Stimulated activated CD8-positive, alpha-beta memory T cell treated with anti-CD3 and anti-CD28 coated beads, Interleukin-12 subunit alpha, Interleukin-12 subunit beta, amount 100 ng/mL, for 1 hour (primary cell): Measurements from ENCODE around the gene SLIT3.

Experiments used
- DNase-seq: peaks from one replicate; pipeline ENCODE4 v3.0.0-alpha.2; 2020; ENCODE audit warnings: low read depth

SLIT3 gene

DNA sequence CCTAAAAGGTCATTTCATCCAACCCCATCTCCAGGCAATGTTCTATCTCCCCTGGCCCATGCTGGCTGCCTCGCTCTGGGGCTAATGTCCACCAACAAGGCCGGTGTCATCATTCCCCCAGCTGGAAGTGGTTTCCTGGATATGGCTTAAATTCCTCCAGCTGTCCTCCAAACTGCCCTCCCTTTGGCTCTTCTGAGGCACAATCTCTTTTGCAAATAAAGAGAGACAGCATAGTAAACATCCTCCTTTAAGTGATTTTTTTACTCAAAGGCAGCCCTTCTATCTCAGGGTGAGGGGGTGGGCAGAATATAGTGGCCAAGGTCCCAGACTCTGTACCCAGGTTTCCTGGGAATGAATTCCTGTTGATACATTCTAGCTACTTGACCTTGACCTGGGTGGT, 604.3 kb downstream of the SLIT3 start:
- no peak for DNase-seq

DNA sequence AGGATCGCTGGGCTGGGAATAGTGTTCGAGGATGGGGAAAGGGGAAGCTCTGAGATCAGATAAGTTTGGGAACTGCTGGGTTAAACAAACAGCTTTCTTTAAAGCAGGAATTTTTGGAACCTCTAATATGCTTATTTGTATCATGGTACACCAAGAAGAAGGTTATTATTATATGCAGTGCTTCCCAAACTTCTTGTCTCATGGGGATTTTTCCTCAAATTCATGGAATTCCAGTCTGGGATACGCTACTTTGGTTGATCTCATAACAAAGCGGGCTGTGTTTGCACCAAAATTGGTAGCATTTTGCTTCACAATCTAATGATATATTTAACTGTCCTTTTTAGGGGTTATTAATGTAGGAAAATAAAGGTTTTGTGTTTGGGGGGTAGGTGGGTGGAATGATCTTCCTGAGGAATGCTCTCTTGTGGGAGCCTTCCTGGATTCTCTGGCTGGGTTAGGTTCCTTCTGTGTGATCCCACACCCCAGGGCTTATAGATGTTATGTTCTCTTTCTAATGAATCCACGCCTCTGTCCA, 605.6 kb downstream of the SLIT3 start:
- no peak for DNase-seq

DNA sequence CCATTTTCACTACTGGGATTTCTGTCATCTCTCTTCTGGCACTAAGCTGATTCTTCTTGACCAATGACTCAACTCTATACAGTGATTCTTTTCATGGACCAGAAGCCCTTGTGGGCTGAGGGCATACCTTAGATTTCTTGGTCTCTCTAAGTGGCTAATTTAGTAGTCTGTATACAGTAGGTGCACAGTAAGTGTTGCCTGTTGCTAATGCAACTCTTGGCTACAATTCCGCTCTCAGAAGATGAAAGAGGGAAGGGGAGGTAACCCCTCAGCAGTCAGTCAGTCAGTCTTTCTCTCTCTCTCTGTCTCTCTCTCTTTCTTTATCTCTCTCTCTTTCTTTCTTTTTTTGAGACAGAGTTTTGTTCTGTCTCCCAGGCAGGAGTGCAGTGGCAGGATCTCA, 606.6 kb downstream of the SLIT3 start:
- no peak for DNase-seq

DNA sequence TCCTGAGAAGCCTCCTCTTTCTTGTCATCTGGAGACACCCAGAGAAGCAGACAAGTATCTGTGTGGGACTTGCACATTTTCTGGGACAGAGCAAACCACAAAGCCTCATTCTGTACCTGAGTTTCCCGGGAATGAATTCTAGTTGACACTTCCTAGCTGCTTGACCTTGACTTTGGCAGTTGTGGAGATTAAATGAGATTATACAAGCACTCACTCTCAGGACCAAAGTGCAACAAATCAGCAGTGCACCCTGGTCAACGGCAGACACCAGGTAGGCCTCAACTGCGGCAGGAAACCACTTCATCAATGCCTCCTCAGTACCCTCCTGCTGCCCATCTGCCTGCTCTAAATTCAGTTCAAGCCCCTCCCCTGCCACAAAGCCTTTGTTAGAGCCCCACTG, 607.1 kb downstream of the SLIT3 start:
- no peak for DNase-seq

DNA sequence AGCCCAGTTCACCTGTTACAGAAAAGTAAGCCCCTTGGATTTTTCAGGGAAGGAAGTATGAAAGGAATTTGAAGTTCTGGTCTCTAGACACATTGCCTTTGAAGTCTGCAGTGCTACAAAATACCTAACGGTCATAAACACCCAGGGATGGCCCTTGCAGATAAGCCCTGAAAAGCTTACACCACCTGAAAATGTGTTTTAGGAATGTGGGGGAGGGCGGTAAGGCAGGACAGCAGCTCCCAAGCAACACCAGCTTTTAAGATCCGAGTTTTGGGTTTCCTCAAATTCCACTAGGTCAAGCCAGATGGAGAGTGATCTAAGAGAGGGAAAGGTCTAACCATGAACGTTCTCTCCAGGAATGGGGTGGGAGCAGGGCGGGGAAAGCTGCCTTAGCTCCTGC, 607.6 kb downstream of the SLIT3 start:
- DNase-seq: no peak

DNA sequence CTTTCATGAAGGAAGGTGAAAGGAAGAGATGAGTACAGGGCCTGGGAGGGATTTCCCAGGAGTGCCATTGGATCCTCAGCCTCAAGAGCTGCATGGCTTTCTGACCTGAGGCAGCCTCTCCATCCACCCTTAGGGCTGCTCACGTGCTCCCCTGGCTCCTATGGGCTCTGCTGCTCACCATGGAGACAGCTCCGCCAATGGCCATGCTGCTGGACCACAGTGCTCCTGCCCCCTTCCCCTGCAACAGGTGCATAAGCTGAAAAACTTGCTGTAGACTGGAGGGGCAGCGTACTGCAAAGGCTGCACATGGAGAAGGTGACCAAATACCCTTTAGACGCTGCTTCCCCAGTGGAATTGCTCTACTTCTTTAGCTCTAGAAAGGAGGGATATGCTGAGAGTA, 609.0 kb downstream of the SLIT3 start:
- no peak for DNase-seq

DNA sequence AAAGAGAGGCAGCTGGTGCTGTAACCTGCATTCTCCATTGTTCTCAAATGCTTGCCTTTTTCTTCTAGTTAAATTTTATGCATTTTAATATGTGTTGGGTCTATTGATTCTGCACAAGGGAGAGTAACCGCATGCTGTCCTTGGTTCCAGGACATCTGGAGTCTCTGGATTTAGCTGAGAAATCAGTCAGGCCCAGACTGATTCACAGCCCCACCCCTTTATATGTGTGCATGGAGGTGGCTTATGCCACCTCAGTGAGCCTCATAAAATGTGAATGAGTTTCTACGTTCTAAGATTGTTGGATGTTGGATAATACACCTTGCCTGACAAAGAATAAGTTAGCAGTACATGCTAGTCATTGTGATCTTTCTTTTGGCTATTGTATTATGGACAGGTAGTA, 611.7 kb downstream of the SLIT3 start:
- DNase-seq: no peak

DNA sequence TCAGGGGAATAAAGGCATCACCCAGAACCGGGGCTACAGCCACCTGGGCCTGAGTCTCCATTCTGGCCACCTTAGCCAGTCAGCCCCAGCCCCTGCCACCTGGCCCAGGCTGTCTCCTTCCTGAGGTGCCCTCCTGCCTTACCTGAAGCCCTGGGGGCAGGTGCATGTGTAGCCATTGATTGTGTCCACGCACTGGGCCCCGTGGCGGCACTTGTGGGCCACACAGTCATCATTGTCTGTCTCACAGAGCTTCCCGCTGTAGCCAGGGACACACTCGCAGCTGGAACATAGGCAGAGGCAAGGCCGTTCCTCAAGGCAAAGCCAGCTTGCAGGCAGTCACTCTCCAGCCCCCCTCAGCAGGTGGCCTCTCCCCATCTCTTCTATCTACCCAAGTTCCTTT, 614.1 kb downstream of the SLIT3 start:
- DNase-seq: no peak

DNA sequence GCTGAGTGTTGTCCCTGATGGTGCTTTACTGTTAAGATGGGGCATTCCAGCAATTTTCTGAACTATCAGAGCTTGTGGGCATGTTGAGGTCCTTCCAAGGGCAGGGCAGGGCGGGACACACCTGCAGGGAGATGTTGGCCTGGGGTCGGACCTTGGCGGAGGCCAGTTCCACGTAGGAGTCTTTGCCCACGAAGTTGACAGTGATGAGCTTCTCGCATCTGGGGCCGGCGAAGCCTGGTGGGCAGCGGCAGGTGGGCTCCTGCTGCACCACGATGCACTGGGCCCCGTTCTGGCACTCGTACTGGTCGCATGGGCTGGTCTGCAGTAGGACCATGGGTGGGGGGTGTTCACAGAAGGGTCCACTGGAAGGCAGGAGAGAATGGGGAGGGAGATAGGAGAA, 615.4 kb downstream of the SLIT3 start:
- DNase-seq: no peak

DNA sequence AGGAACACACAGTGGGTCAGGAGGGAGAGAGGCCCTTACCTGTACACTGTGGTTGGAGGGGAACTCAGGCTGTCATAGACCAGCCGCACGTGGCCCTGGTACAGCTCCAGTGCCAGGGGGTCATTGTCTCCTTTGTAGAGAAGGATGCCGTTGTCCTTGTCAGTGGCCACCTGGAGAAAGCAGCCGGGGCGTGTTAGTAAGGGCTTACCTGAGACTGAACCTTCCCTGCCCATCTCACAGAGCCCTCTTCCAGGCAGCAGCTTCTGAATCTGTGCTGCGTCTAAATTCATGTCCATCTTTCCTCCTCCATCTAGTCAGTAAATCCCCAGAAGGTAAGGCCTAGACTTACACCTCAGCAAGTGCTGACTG, 617.0 kb downstream of the SLIT3 start:
- DNase-seq: no peak

DNA sequence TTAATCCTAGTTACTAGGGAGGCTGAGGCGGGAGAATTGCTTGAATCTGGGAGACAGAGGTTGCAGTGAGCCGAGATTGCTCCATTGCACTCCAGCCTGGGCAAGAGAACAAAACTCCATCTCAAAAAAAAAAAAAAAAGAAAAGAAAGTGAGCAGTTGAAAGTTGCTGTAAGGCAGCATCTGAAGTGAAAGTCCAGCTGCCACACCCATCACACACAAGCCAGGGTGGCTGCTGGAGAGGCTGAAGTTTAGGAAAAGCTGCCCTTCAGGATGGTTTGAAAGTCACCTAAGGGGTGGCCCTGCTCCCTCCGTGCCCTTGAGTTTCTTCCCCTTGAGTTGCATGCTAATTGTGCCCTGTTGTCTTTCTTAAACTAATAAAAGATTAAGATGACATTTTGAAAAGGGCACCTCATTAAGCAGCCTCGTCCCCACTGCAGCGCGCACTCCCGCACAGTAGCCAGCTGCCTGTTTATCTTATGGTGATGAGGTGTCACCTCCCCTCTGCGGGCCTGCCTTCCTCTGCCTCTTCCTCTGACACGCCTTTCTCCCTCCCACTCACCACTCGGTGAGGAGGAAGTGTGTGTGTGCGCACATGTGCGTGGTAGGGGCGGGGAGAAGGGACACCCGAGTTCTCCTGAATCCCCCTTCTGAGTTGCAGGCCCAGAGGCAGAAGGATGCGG, 617.6 kb downstream of the SLIT3 start:
- DNase-seq: no peak

DNA sequence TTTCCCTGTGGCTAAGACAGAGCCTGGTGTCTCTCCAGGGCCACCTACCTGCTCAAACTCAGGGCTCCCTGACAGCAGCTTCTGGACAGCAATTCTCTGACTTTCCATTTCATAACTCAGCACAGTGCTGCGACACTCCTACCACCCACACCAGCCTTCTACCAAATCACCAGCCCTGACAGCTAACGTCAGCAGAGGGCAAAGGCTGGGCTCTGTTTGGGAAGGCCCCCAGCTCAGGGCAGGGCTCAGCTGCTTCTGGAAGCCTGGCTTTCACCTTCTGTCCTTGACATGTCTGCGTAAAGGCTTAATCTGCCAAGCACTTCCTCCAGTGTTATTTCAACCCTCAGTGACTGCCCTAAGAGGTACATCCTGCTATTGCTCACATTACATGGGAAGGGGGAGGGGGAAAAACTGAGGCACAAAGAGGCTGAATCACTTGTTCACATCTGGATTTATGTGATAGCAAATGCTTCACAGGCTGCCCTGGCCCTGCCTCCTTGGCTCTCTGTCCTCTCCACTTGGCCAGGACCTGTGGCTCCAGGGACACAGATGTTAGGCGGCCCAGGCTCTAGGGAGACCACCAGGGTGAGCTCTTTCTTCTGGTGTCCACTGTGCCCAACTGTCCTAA, 619.3 kb downstream of the SLIT3 start:
- no peak for DNase-seq

DNA sequence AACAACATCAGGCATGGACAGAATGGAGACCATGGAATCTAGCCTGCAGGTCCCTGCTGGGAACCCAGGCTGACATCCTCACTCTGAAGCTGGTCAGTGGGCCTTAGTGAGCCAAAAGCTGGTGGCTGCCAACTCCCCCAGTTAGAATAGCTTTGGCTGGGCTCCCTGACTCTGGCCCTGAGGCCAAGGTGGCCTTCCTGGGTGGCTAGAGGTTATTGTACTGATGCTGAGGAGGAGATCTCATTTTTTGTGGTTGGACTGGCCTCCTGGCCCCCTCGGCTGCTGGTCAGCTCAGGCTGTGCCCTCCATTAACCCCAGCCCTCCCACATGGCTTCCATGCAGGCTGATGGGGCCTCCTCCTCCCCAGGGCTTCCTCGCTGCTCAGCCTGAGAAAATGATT, 620.5 kb downstream of the SLIT3 start:
- DNase-seq: no peak

DNA sequence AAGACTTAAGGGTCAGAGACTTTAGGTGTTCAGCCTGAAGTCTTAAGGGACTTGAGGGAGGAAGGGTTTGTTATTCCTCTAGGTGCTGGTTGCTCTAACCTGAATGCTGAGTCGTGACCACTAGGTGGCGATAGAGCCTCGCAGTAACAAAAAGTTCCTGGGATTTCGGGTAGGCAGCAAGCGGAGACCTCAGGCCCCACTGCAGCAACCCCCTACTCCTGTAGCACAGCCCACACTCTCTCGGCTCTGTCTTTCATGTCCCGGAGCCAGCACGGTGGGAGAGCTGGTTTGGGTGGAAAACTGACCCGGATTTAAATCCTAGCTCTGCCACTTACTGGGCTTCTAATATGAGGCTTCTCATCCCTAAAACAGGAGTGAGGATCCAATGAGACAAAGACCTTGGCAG, 621.4 kb downstream of the SLIT3 start:
- peak; percentile 24 for DNase-seq

DNA sequence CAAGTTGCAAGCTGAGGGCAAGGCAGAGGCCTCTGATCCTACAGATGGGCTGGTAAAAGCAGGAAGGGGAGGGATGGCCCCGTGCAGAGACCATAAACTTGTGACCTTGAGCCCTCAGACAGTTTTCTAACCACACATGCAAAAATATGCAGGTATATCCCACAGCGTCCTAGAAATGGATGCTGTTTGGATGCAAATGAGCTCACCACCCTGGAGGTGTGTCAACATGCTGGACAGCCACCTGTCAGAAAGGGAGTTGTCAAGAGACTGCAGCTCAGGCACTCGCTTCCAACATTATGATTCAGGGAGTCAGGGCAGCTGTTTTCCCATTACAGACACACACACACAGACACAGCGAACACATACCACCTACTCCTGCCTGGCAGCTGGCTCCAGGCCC, 624.4 kb downstream of the SLIT3 start:
- DNase-seq: no peak

DNA sequence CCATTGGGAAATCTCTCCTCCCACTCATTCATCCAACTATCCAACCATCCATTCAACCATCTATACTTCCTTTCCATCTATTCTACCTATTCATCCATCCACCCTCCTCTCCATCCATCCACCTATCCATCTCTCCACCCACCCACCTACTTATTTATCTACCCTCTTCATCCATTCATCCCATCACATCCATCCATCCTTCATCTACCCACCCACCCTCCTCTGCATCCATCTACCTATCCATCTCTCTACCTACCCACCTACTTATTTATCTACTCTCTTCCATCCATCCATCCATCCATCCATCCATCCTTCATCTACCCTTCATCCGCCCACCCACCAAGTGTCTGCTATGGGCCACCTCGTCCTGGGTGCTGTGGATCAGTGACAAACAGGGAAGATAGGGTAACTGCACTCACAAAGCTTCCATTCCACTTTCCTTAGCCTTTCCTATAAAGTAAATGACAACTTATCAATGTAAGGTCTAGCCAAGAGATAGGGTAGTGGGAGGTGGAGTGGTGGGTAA, 625.0 kb downstream of the SLIT3 start:
- DNase-seq: no peak

DNA sequence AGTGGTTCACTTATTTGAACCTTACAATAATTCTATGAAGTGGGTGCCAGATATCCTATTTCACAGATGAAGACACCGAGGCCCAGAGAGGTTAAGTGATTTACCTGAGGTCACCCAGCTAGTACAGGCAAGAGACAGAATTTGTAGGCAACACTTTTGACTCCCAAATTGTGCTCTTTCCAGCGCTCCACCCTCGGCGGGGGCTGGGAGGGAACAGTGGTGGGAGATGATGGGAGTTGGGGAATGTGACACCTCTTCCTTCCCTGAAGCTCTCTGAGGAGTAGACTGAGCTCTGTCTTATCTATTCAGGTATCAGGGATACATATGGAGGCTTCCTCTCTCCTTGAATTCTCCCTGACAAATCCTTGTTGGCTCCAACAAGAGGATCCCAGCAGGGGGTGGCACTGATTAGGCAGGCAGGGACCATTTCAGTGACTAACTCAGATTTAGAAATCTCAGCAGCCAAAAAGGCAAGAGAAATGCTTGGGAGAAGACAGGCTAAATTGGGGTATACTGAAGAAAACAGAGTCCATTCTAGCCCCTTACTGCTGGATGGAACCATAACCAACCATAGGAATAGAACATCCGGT, 626.0 kb downstream of the SLIT3 start:
- DNase-seq: no peak

DNA sequence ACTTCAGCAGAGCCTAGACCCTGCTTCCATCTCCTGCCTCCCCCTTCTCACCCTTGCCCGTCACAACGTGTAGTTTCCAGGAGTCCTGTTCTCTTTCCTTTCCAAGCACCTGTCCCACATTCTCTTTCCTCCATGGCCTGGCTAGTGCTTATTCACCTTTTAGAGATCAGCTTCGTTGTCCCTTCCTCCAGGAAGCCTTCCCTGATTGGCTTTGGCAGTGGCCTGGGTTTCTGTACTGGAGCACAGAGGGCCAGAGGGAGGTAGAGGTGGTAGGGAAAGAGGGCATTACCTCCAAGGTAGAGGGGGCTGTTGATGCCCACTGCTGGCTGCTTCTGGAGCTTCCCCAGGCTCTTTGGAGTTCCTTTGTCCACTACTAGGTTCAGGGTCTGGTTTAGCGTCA, 628.1 kb downstream of the SLIT3 start:
- no peak for DNase-seq

DNA sequence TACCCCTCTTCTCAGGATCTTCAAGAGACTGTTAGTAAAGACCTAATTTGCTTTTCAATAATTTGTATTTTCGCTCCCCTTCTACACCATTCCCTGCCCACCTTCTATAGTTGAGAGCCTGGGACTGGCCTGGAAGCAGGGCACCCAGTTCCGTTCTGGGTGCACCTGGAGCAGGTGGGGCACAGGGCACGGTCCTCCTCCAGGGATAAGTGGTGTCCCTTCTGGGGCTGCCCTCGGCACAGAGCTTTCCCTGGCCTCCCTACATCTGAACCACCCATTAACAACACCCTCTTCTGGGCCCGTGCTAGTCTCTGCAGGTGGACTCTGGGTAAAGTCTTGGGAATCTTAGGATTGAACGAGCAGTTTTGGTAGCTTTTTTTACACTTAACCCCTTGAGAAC, 628.9 kb downstream of the SLIT3 start:
- no peak for DNase-seq

DNA sequence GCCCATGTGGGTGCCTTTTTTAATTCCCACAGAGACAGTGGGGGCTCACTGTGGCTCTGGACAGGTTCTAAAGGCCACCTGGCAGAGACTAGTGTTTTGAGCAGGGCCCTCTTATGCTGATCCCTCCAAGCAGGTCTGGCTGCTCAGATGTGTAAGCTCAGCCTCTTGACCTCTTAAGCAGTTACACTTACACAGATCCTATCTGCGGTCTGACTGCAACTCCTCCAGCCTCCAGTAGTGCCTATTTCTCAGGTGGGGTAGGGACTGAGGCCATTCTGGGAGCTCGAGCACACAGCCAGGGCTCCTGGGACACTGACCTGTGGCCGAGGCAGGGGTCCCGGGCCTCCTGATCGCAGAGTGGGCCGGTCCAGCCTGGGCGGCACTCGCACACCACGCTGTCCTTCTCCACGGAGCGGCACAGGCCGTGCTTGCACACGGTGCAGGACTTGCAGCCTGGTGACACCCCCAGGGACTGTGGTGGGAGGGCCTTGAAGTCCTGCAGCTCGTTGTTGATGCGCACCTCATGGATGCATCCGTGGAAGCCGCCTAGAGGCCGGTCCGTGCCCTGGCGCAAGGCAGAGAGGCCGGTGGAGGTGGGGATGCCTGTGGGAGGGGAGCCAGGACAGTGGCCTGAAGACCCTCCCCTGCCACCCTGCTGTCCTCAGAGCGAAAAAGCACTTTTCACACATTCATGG, 629.9 kb downstream of the SLIT3 start:
- no peak for DNase-seq

DNA sequence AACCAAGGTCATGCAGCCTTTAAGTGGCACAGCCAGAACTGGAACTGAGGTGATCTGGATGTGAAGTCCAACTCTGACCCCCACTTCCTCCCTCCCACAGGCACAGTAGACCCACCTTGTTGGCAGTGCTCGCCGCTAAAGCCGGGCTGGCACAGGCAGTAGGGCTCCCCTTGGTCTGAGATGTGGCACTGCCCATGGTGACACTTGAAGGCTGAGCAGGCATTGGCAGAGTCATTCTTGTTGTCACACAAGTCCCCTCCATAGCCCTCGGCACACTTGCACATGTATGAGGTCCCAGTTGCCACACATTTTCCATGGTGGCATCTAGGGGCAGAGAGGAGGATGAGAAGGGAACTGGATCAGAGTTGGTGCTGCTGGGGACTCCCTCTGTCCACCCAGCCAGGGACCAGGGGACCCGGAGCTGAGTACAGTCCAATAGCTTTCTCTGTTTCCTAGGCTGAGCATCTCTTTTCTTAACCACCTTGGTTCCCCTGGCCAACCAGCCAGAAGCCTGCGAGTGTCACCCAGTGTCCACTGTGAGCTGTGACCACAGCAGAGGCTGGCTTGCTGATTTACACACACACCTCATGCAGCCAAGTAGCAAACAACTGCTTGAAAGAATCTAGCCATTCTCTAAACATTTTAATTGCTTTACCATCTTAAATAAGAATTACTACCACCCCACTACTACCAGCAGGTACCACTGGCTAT, 631.1 kb downstream of the SLIT3 start:
- DNase-seq: no peak

DNA sequence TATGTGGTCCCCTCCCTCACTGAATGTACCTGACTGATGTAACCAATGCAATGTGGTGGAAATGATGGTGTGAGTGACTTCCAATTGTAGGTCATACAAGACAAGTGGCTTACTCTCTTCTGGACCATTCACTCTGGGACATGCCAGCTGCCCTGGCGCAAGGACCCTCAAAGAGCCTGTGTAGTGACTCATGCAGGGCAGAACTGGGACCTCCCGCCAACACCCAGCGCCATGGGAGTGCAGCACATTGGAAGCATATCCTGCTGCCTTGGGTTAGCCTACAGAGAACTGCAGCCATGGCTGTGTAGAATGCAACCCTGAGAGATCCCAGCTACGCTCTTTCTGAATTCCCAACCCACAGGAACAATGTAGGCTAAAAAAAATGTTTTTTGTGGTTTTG, 631.8 kb downstream of the SLIT3 start:
- no peak for DNase-seq
